ENCODE results near the gene VN1R4. TPM values are rescaled to one million over a fixed set of nuclear protein-coding genes. Genes with fewer than 3 reads are reported as not detected.

The VN1R4 gene
- total and polyA plus RNA-seq, 2 of the 4 experiments (the other 2 are of a cell fraction): not detected

DNA sequence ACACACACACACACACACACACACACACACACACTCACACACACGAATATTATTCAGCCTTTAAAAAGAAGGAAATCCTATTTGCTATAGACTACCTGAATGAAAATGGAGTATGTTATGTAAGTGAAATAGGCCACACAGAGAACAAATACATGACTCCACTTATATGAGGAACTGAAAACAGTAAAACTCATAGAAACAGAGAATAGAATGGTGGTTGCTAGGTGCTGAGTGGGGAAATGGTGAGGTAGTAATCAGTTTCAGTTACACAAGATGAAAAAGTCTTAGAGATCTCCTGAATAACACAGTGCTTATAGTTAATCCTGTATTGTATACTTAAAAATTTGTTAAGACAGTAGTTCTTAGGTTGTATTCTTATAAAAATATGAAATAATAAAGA, 21.0 kb downstream of the VN1R4 start:
- WGBS, 2 experiments (ENCODE audit: extremely low coverage in 2 of 2, insufficient read length in 1 of 2): no CpG with 5 or more reads among the region's 1 CpG
- no peak overlapping the region for H3K9ac ChIP-seq (ENCODE audit: low read depth, low read length)
- POLR2A ChIA-PET (ENCODE audit: unreplicated experiment): no interaction called here
- no TSS peak for BruUV-seq (replicated peaks)
- H2AK5ac ChIP-seq (ENCODE audit: low read depth, low read length): no peak overlapping the region
- peaks cover 31% of the 10 kb centered on the region for H3K9me3 ChIP-seq (ENCODE audit: control insufficient read depth, insufficient read depth, low read length)
- H3K18ac ChIP-seq (ENCODE audit: low read depth, low read length): no peak overlapping the region
- no peak overlapping the region for H2AK9ac ChIP-seq (replicated peaks; ENCODE audit: low read depth, low read length, poor library complexity)
- no peak overlapping the region for H2AFZ ChIP-seq (replicated peaks; ENCODE audit: low read length, poor library complexity)
- DNase-seq: no peak
- no peak overlapping the region for H3K14ac ChIP-seq (replicated peaks; ENCODE audit: low read depth, low read length)
- H3K4me1 ChIP-seq (ENCODE audit: control insufficient read depth, insufficient read depth, low read length): no peaks in the 10 kb centered on the region
- H4K5ac ChIP-seq (ENCODE audit: low read depth, low read length): no peak overlapping the region
- dilution Hi-C loops (cut with HindIII; ENCODE audit: low sequenced_read_pairs, unreplicated experiment) (no loop called here), intact Hi-C loops (cut with micrococcal nuclease) (no loop called here), in situ Hi-C loops (cut with MboI; ENCODE audit: low sequenced_read_pairs) (no loop called here)
- no peak for ATAC-seq (ENCODE audit: low read depth)
- H2BK120ac ChIP-seq (ENCODE audit: low read depth, low read length): no peak overlapping the region
- no peak overlapping the region for H3K23ac ChIP-seq (ENCODE audit: low read depth, low read length)
- H3K4me2 ChIP-seq (ENCODE audit: low read depth, low read length): no peak overlapping the region
- H2BK5ac ChIP-seq (ENCODE audit: low read depth, low read length, poor library complexity, severe bottlenecking): no peak overlapping the region
- TF ChIP-seq RCOR1 (IDR thresholded peaks at IDR 0.05; ENCODE audit: insufficient replicate concordance, low read length) (no peak), FOS (IDR thresholded peaks at IDR 0.05; ENCODE audit: low read depth, low read length) (no peak), MAZ (IDR thresholded peaks at IDR 0.05; ENCODE audit: borderline replicate concordance, low read depth, low read length) (no peak), SMC3 (IDR thresholded peaks at IDR 0.05; ENCODE audit: low read depth, low read length) (no peak), MAFK (IDR thresholded peaks at IDR 0.05; ENCODE audit: low read depth, low read length) (no peak), BHLHE40 (IDR thresholded peaks at IDR 0.05; ENCODE audit: low read depth, low read length) (no peak), CHD1 (IDR thresholded peaks at IDR 0.05; ENCODE audit: low read depth, low read length) (no peak), RFX5 (IDR thresholded peaks at IDR 0.05; ENCODE audit: low read depth, low read length) (no peak), MXI1 (IDR thresholded peaks at IDR 0.05; ENCODE audit: borderline replicate concordance, low read depth, low read length) (no peak)
- TF ChIP-seq, protein P1, sequence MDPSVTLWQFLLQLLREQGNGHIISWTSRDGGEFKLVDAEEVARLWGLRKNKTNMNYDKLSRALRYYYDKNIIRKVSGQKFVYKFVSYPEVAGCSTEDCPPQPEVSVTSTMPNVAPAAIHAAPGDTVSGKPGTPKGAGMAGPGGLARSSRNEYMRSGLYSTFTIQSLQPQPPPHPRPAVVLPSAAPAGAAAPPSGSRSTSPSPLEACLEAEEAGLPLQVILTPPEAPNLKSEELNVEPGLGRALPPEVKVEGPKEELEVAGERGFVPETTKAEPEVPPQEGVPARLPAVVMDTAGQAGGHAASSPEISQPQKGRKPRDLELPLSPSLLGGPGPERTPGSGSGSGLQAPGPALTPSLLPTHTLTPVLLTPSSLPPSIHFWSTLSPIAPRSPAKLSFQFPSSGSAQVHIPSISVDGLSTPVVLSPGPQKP (IDR thresholded peaks at IDR 0.05; ENCODE audit: borderline replicate concordance, low read depth, low read length): no peak
- H3K27me3 ChIP-seq (ENCODE audit: control insufficient read depth, insufficient read depth, low read length): no peaks in the 10 kb centered on the region
- H2BK15ac ChIP-seq (ENCODE audit: low read depth, low read length): no peak overlapping the region
- no peak overlapping the region for H4K91ac ChIP-seq (ENCODE audit: insufficient read depth, low read depth, low read length)
- no peaks in the 10 kb centered on the region for H3K9me1 ChIP-seq (ENCODE audit: insufficient read depth, low read length)
- no peaks in the 10 kb centered on the region for H3K79me1 ChIP-seq (ENCODE audit: low read depth in 1 of 2, low read length in 2 of 2)
- H3K56ac ChIP-seq (ENCODE audit: extremely low read depth, insufficient read depth, low read length): no peak overlapping the region
- no peak overlapping the region for H3K4me3 ChIP-seq (ENCODE audit: insufficient read depth, low read depth, low read length)
- no peaks in the 10 kb centered on the region for H4K20me1 ChIP-seq (ENCODE audit: insufficient read depth, low read length)
- no peak overlapping the region for H3K4ac ChIP-seq (ENCODE audit: low read depth, low read length)
- CTCF ChIA-PET: no interaction called here
- H3K27ac ChIP-seq (ENCODE audit: insufficient read depth, low read length): no peak overlapping the region
- no peak overlapping the region for H4K8ac ChIP-seq (ENCODE audit: low read depth in 2 of 2, low read length in 2 of 2)
- peaks cover 23% of the 10 kb centered on the region for H3K36me3 ChIP-seq (ENCODE audit: control insufficient read depth, insufficient read depth, low read length)
- H2BK20ac ChIP-seq (ENCODE audit: low read depth, low read length): no peak overlapping the region
